H9 (cell line): ENCODE data around the gene BCORL1. TPM values are rescaled to one million over a fixed set of nuclear protein-coding genes. Genes with fewer than 3 reads are reported as not detected.

ENCODE experiments used
- DNase-seq: peaks from one replicate; pipeline ENCODE4 v3.0.0-alpha.2; 2017
- H2AFZ ChIP-seq: one replicate; pipeline ENCODE4 v1.6.1; 2013; ENCODE audit warnings: mild to moderate bottlenecking, low read length, control low read depth, moderate library complexity
- H2AK5ac ChIP-seq: 2 replicates; pipeline ENCODE4 v1.6.1; 2013; ENCODE audit warnings: low read length, control low read depth, mixed read lengths; ENCODE audit not compliant: insufficient read length
- H2BK120ac ChIP-seq: one replicate; pipeline ENCODE4 v1.6.1; 2013; ENCODE audit warnings: low read depth, mild to moderate bottlenecking, low read length, control low read depth, inconsistent platforms; ENCODE audit not compliant: poor library complexity, severe bottlenecking
- H2BK12ac ChIP-seq: 2 replicates; pipeline ENCODE4 v1.6.1; 2013; ENCODE audit warnings: low read length, control low read depth, mixed read lengths, low read depth; ENCODE audit not compliant: insufficient read length
- H2BK15ac ChIP-seq: 2 replicates; pipeline ENCODE4 v1.6.1; 2013; ENCODE audit warnings: low read depth, low read length, control low read depth
- H2BK20ac ChIP-seq: one replicate; pipeline ENCODE4 v1.6.1; 2013; ENCODE audit warnings: low read depth, mild to moderate bottlenecking, low read length, control low read depth, inconsistent platforms; ENCODE audit not compliant: poor library complexity, severe bottlenecking
- H2BK5ac ChIP-seq: 2 replicates; pipeline ENCODE4 v1.6.1; 2013; ENCODE audit warnings: low read length, control low read depth, mixed read lengths; ENCODE audit not compliant: insufficient read length
- H3K14ac ChIP-seq: 2 replicates; pipeline ENCODE4 v1.6.1; 2013; ENCODE audit warnings: low read length, control low read depth; ENCODE audit not compliant: insufficient read depth
- H3K18ac ChIP-seq: 2 replicates; pipeline ENCODE4 v1.6.1; 2013; ENCODE audit warnings: low read depth, mild to moderate bottlenecking, mixed read lengths, low read length, control low read depth; ENCODE audit not compliant: insufficient read length
- H3K23ac ChIP-seq: 2 replicates; pipeline ENCODE4 v1.6.1; 2013; ENCODE audit warnings: low read length, control low read depth, mixed read lengths, low read depth; ENCODE audit not compliant: insufficient read length
- H3K23me2 ChIP-seq: 2 replicates; pipeline ENCODE4 v1.6.1; 2013; ENCODE audit warnings: low read depth, mild to moderate bottlenecking, mixed read lengths, low read length, control low read depth; ENCODE audit not compliant: insufficient read length, poor library complexity, severe bottlenecking
- H3K27ac ChIP-seq: 2 replicates; pipeline ENCODE4 v1.5.1; 2013; ENCODE audit warnings: low read length, control low read depth, mixed read lengths, low read depth; ENCODE audit not compliant: insufficient read length
- H3K27me3 ChIP-seq: 2 replicates; pipeline ENCODE4 v1.6.1; 2013; ENCODE audit warnings: low read length, control low read depth, inconsistent platforms; ENCODE audit not compliant: insufficient read depth
- H3K4ac ChIP-seq: 2 replicates; pipeline ENCODE4 v1.6.1; 2013; ENCODE audit warnings: low read depth, mild to moderate bottlenecking, control low read depth, inconsistent platforms, low read length, moderate library complexity
- H3K4me1 ChIP-seq: 2 replicates; pipeline ENCODE4 v1.6.1; 2013; ENCODE audit warnings: low read length, control low read depth, inconsistent platforms; ENCODE audit not compliant: insufficient read depth
- H3K4me2 ChIP-seq: 2 replicates; pipeline ENCODE4 v1.6.1; 2013; ENCODE audit warnings: low read length, control low read depth, mixed read lengths; ENCODE audit not compliant: insufficient read length, insufficient read depth
- H3K56ac ChIP-seq: 2 replicates; pipeline ENCODE4 v1.6.1; 2013; ENCODE audit warnings: low read depth, mild to moderate bottlenecking, mixed read lengths, low read length, control low read depth; ENCODE audit not compliant: insufficient read length
- H3K79me1 ChIP-seq: 2 replicates; pipeline ENCODE4 v1.6.1; 2013; ENCODE audit warnings: low read depth, mild to moderate bottlenecking, moderate library complexity, low read length, control low read depth, inconsistent platforms; ENCODE audit not compliant: insufficient read depth, poor library complexity, severe bottlenecking
- H3K79me2 ChIP-seq: 2 replicates; pipeline ENCODE4 v1.6.1; 2013; ENCODE audit warnings: low read length, control low read depth, inconsistent platforms; ENCODE audit not compliant: insufficient read depth
- H3K9ac ChIP-seq: 2 replicates; pipeline ENCODE4 v1.6.1; 2013; ENCODE audit warnings: low read length, control low read depth, mixed read lengths; ENCODE audit not compliant: insufficient read length; ENCODE audit errors: extremely low read depth
- H3K9me3 ChIP-seq: one replicate; pipeline ENCODE4 v1.6.1; 2013; ENCODE audit warnings: low read depth, low read length, inconsistent platforms; ENCODE audit not compliant: control insufficient read depth
- H3T11ph ChIP-seq: one replicate; pipeline ENCODE4 v1.6.1; 2013; ENCODE audit warnings: mild to moderate bottlenecking, low read length, control low read depth, inconsistent platforms
- H4K20me1 ChIP-seq: one replicate; pipeline ENCODE4 v1.6.1; 2013; ENCODE audit not compliant: control insufficient read depth, insufficient read length, insufficient read depth
- H4K5ac ChIP-seq: 2 replicates; pipeline ENCODE4 v1.6.1; 2013; ENCODE audit warnings: low read depth, mild to moderate bottlenecking, mixed read lengths, low read length, control low read depth; ENCODE audit not compliant: insufficient read length
- H4K8ac ChIP-seq: replicated peaks from 2 replicates; pipeline ENCODE4 v1.6.1; 2013; ENCODE audit warnings: low read length, control low read depth, mixed read lengths, low read depth; ENCODE audit not compliant: insufficient read length
- H4K91ac ChIP-seq: 2 replicates; pipeline ENCODE4 v1.6.1; 2013; ENCODE audit warnings: low read depth, mild to moderate bottlenecking, moderate library complexity, mixed read lengths, low read length, control low read depth; ENCODE audit not compliant: insufficient read length
- H3K27ac Mint-ChIP-seq, 3 experiments: 2 replicates in 2 of 3; 3 replicates in 1 of 3; pipeline ENCODE4 v1.8.0; 2020 to 2021; ENCODE audit warnings: mixed read lengths in 3 of 3, mild to moderate bottlenecking in 1 of 3, moderate library complexity in 1 of 3
- H3K27me3 Mint-ChIP-seq: 2 replicates; pipeline ENCODE4 v1.8.0; 2021; ENCODE audit warnings: low read depth, mild to moderate bottlenecking, moderate library complexity, mixed read lengths
- H3K36me3 Mint-ChIP-seq, 3 experiments: 2 replicates in 2 of 3; 3 replicates in 1 of 3; pipeline ENCODE4 v1.8.0; 2020 to 2021; ENCODE audit warnings: low read depth in 3 of 3, mixed read lengths in 3 of 3; ENCODE audit not compliant: insufficient read depth in 1 of 3
- H3K4me1 Mint-ChIP-seq, 2 experiments: 2 replicates each; pipeline ENCODE4 v1.8.0; 2020; ENCODE audit warnings: mixed read lengths in 2 of 2
- H3K4me3 Mint-ChIP-seq, 2 experiments: 2 replicates in 1 of 2; 3 replicates in 1 of 2; pipeline ENCODE4 v1.8.0; 2020 to 2021; ENCODE audit warnings: mild to moderate bottlenecking in 2 of 2, mixed read lengths in 2 of 2, moderate library complexity in 1 of 2
- H3K9me3 Mint-ChIP-seq, 2 experiments: 2 replicates in 1 of 2; 3 replicates in 1 of 2; pipeline ENCODE4 v1.8.0; 2020; ENCODE audit warnings: mild to moderate bottlenecking in 2 of 2, mixed read lengths in 2 of 2, moderate library complexity in 1 of 2
- CTCF ChIP-seq: fragments of 200-600 bp; sonication (generic); conservative IDR thresholded peaks from 3 replicates; pipeline ENCODE4 v1.8.0; 2021; ENCODE audit warnings: antibody characterized with exemption, mild to moderate bottlenecking
- WGBS: extraction: QIAGEN DNeasy Blood & Tissue Kit; methylation state at CpG from one replicate; pipeline ENCODE4 v1.1.7; 2013; ENCODE audit warnings: missing lambda C conversion rate, low lambda C conversion rate, mixed read lengths; ENCODE audit not compliant: insufficient read length; ENCODE audit errors: extremely low coverage; 5-methylcytosine and 5-hydroxymethylcytosine counted together
- total RNA-seq: library from RNA; stranded (reverse); gene quantifications from 2 replicates; pipeline ENCODE4 v1.2.1, GENCODE V29; 2021

The BCORL1 gene
- total RNA-seq, 1 experiment from 2014 or later: 6.1 TPM

- Histone ChIP-seq H4K8ac (no peak overlapping the region), H2BK15ac (no peak overlapping the region), H3K4me1 (no peaks in the 10 kb centered on the region), H3K4ac (no peak overlapping the region), H4K91ac (no peak overlapping the region), H4K5ac (no peak overlapping the region), H3K79me1 (no peaks in the 10 kb centered on the region), H3K27me3 (no peaks in the 10 kb centered on the region), H3K9ac (no peak overlapping the region), H3K14ac (no peak overlapping the region), H3K79me2 (no peaks in the 10 kb centered on the region), H2BK5ac (no peak overlapping the region), H3K23me2 (no peaks in the 10 kb centered on the region), H2BK12ac (no peak overlapping the region), H3K18ac (no peak overlapping the region), H4K20me1 (no peaks in the 10 kb centered on the region), H3K9me3 (peaks cover 15% of the 10 kb centered on the region), H3T11ph (no peak overlapping the region), H3K27ac (no peak overlapping the region), H2BK20ac (no peak overlapping the region), H3K23ac (no peak overlapping the region), H2AFZ (no peak overlapping the region), H2AK5ac (no peak overlapping the region), H3K4me2 (no peak overlapping the region), H3K56ac (no peak overlapping the region), H2BK120ac (no peak overlapping the region)
- H3K4me3 Mint-ChIP-seq: no peak overlapping the region
- no peak overlapping the region for H3K27ac Mint-ChIP-seq
- no CpG with 5 or more reads among the region's 12 CpGs for WGBS
- H3K9me3 Mint-ChIP-seq: peaks cover 0 to 87% of the 10 kb centered on the region in 2 experiments; a peak in 2 of 5 replicates
- peaks cover 0 to 2% of the 10 kb centered on the region in 2 experiments; a peak in 2 of 4 replicates for H3K4me1 Mint-ChIP-seq
- TF ChIP-seq CTCF: no peak
- peaks cover 3 to 28% (median 16%) of the 10 kb centered on the region in 3 experiments for H3K36me3 Mint-ChIP-seq
- no peaks in the 10 kb centered on the region; the same call in 1 of the 2 replicates for H3K27me3 Mint-ChIP-seq
- no peak for DNase-seq
Measured at GRCh38 chrX:130014770-130015169, 32.3 kb downstream of the BCORL1 start.
